ENCODE data around the gene CEP112.
A peak's percentile ranks its signal among the peaks of the same experiment; 100 is the strongest.

The CEP112 gene

DNA sequence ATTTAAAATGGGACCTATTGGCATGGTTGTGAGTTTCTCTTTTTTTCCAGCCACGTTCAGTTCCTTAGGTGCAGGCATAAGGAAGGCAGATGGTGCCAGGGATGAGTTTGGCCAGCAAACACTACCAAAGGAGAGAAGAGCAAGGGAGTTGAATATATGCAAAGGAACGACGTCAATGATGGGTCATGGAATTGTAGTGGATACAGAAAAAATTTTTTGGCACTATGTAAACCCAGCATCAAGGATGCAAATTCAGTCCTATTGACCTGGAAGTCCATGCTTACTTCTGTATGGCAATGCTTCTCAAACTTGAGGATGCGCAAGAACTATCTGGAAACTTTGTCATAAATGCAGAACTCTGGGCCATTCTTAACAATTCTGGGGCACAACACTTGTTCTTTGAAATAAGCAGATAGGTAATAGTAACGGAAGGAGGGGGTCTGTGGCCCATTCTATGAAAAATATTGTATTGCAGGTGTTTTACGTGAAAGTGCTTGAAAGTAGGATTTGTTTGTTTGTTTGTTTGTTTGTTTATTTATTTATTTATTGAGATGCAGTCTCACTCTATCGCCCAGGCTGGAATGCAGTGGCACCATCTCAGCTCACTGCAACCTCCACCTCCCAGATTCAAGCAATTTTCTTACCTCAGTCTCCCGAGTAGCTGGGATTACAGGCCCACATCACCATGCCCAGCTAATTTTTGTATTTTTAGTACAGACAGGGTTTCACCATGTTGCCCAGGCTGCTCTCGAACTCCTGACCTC lies 19.3 kb upstream of the CEP112 start:
- FAIRE-seq (no peak), DNase-seq (ENCODE audit: insufficient read length, low spot score) (no peak)

GRCh38 chr17:66210208-66210574 lies 18.3 kb upstream of the CEP112 start:
- DNase-seq (ENCODE audit: insufficient read length, low spot score) (no peak), FAIRE-seq (no peak)

- FAIRE-seq (peak; percentile 38), DNase-seq (ENCODE audit: insufficient read length, low spot score) (no peak)
These were observed 16.0 kb upstream of the CEP112 start for GRCh38 chr17:66207936-66208335.

GRCh38 chr17:66203274-66204015 lies 11.5 kb upstream of the CEP112 start:
- DNase-seq (ENCODE audit: insufficient read length, low spot score) (no peak), FAIRE-seq (peak; percentile 69)

DNA sequence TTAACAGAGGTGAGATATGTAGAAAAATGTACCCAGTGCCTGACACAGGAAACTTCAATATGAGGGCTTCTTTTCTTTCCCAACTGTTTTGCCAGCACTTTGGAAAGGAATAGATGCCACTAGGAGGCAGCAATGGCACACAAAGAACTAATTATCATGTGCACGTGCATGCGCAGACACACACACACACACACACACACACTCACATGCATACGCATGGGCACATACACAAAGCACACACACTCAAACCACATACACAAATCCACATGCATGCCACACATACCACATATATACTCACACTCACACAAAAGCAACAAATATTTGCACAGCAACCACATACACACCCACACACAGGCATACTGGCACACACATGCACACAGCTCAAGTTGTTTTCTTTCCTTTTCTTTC lies 8.8 kb upstream of the CEP112 start:
- FAIRE-seq (peak; percentile 99), DNase-seq (ENCODE audit: insufficient read length, low spot score) (peak; percentile 62)

GRCh38 chr17:66198242-66198641 lies 6.3 kb upstream of the CEP112 start:
- no peak for FAIRE-seq
- DNase-seq (ENCODE audit: insufficient read length, low spot score), result no peak

DNA sequence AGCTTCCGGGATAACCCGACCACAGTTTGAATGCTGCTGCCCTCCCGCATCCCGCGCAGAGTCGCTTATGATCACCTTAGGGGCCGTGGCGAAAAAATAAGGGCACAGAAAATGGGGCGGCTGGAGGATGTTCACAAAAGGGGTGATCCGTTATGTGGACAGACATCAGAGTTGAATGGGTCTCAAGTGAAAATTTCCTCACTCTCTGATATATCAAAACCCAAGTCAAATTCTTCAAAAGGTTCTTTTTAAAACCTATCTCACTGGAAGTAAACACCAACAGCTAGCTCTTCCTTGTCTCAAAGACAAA lies 400 bp upstream of the CEP112 start:
- DNase-seq (ENCODE audit: insufficient read length, low spot score), result no peak
- FAIRE-seq, result peak; percentile 31

GRCh38 chr17:66190738-66191592 lies 968 bp downstream of the CEP112 start:
- FAIRE-seq (no peak), DNase-seq (ENCODE audit: insufficient read length, low spot score) (peak; percentile 48)

- DNase-seq (ENCODE audit: insufficient read length, low spot score) (no peak), FAIRE-seq (no peak)
These were observed 4.2 kb downstream of the CEP112 start for GRCh38 chr17:66187718-66188117.

DNA sequence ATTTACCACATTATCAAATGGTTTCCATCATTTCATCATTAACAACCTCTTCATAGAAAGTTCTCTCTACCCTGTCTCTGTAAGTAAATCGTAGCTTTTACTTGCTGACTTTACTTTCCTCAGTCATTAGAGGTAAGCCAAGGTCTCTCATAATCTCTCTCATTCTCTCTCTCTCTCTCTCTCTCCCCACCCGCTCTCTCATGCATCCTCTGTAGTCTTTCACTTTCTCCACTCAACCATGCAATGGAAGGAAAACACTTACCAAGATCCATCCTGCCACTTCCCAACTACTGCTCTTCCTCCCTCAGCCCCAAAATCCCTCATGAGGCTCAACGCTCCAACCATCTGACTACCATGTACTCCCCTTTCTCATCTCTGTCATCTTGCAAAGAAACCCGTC lies 6.1 kb downstream of the CEP112 start:
- DNase-seq (ENCODE audit: insufficient read length, low spot score), result no peak
- FAIRE-seq, result no peak

DNA sequence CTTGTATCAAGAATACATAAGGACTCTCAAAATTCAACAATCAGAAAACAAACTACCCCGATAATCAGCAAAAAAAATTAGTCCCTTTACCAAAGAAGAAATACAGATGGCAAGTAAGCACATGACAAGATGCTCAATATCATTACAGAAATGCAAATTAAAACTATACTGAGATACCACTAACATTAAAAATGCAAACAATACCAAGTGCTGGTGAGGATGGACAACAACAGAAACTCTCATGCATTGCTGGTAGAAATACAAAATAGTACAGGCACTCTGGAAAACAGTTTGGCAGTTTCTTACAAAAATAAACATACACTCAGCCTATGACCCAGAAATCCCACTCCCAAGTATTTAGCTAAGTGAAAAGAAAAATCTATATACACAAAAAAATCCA lies 7.5 kb downstream of the CEP112 start:
- FAIRE-seq, result no peak
- no peak for DNase-seq (ENCODE audit: insufficient read length, low spot score)

- FAIRE-seq (no peak), DNase-seq (ENCODE audit: insufficient read length, low spot score) (no peak)
These were observed 8.4 kb downstream of the CEP112 start for GRCh38 chr17:66183529-66183928.

- FAIRE-seq (no peak), DNase-seq (ENCODE audit: insufficient read length, low spot score) (no peak)
These were observed 13.3 kb downstream of the CEP112 start for GRCh38 chr17:66178642-66179041.

GRCh38 chr17:66177048-66177447 lies 14.9 kb downstream of the CEP112 start:
- DNase-seq (ENCODE audit: insufficient read length, low spot score) (no peak), FAIRE-seq (no peak)

- no peak for DNase-seq (ENCODE audit: insufficient read length, low spot score)
- FAIRE-seq, result no peak
These were observed 16.0 kb downstream of the CEP112 start for GRCh38 chr17:66175892-66176291.

DNA sequence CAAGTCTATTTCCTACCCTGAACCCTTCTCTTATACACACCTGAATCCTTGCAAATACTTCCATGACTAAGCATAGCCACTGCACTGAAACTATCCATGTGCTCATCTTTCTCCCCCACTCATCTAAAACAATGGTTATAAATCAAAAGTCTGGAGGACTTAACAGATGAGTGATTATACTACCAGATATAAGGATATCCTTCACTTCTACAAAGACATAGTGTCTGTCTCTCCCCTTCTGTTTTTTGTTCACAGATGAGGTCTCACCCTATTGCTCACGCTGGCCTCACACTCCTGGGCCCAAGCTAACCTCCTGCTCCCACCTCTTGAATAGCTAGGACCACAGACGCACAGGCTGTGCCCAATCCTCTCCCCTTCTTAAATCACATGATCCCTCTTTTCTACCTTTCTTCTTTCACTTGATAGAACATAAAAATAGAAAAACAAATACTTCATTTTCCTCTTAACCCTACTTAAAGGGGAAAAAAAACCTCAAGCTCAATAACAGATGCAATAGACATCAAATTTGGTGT lies 19.2 kb downstream of the CEP112 start:
- no peak for DNase-seq (ENCODE audit: insufficient read length, low spot score)
- FAIRE-seq, result peak; percentile 52

GRCh38 chr17:66172144-66172543 lies 19.8 kb downstream of the CEP112 start:
- no peak for DNase-seq (ENCODE audit: insufficient read length, low spot score)
- FAIRE-seq, result peak; percentile 20

GRCh38 chr17:66171692-66172091 lies 20.2 kb downstream of the CEP112 start:
- FAIRE-seq (no peak), DNase-seq (ENCODE audit: insufficient read length, low spot score) (no peak)

DNA sequence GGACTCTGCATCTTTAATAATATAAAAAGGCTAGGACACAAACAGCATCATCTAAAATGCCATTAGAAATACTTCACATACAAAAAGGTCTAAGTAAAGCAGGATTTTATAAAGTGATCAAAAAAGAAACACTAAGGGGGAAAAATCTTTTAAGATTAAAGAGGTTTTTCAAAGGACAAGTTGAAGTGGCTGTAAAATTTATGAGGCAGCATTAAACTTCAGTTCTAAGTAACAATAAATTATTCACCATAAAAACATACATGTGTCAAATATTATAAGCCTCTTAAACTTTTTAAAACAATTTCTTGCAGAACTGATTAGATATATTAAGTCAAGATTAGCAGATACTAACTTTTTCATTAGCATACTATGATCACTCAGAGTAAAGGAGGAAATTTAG lies 20.8 kb downstream of the CEP112 start:
- DNase-seq (ENCODE audit: insufficient read length, low spot score) (no peak), FAIRE-seq (no peak)

DNA sequence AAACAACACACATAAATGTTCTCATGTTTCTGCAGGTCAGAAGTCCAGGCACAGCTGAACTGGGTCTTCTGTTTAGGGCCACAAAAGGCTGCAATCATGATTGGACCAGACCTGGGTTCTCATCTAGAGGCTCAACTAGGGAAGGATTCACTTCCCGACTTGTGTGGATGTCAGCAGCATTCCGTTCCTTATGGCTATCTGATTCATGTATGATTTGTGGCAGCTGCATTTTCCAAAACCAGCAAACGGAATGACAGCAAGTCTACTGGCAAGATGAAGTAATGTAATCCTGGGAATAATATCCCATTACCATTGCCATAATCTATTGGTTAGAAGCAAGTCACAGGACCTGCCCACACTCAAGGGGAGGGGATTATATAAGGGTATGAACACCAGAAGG lies 22.1 kb downstream of the CEP112 start:
- no peak for DNase-seq (ENCODE audit: insufficient read length, low spot score)
- FAIRE-seq, result peak; percentile 93

GRCh38 chr17:66167189-66167815 lies 24.6 kb downstream of the CEP112 start:
- no peak for DNase-seq (ENCODE audit: insufficient read length, low spot score)
- peak; percentile 16 for FAIRE-seq

Data from HTR-8/SVneo (cell line).